Pancreas (tissue), 8 donors: ENCODE measurements around the gene ZNF175. TPM values are rescaled to one million over a fixed set of nuclear protein-coding genes. Genes with fewer than 3 reads are reported as not detected.

Experiments
- polyA plus RNA-seq, 2 donors: library from polyadenylated mRNA; stranded (reverse); fragments of 200-250 nt; gene quantifications; one replicate each; pipeline ENCODE4 v1.2.3, GENCODE V29; 2013
- total RNA-seq, 6 donors: library from RNA; stranded (reverse); fragmentation: NEBNext Ultra II Directional in 4 of 6; extraction: Animal tissue kit (Norgen Biotek cat#: 25700) in 4 of 6; gene quantifications; one replicate each; pipeline versions ENCODE4 v1.2.1 to v1.2.4, GENCODE V29; 2021 to 2023
- donor health status: healthy with polysubstance abuse.
- donor health status: DM: no; HTN: no; CAD: no; lungs with moderate emphysema.
- donor health status: DM: no; HTN: no; CAD: no.
- donor health status: Bipolar disorder and iron deficiency.
- donor health status: DM: yes; HTN: yes; CAD: no.
- donor health status: DM: no; HTN: no; CAD: no.
- donor health status: DM: no; HTN: no; CAD: no.
- donor health status: DM: yes; HTN: yes; CAD: no.

The ZNF175 gene
- total and polyA plus RNA-seq, 8 donors = 2.0 to 8.0 (median 4.3) TPM

Other genes with a start within 250 kb of the ZNF175 start
- 1 to 10 TPM in 1 of 6 donors, under 1 TPM in 4, not detected in 1; 0.16 to 1.1 (median 0.35) TPM for gene VSIG10L, start 229.1 kb upstream of the ZNF175 start, total RNA-seq
- under 1 TPM; 0.94 to 0.99 TPM for gene VSIG10L, start 229.1 kb upstream of the ZNF175 start, polyA plus RNA-seq
- gene ETFB, start 204.9 kb upstream of the ZNF175 start, total RNA-seq = 10 to 100 TPM; 34.0 to 50.2 (median 45.0) TPM
- gene ETFB, start 204.9 kb upstream of the ZNF175 start, polyA plus RNA-seq = 10 to 100 TPM; 56.3 to 77.4 TPM
- 1 to 10 TPM in 1 of 6 donors, under 1 TPM in 4, not detected in 1; 0.46 to 1.5 (median 0.61) TPM for gene CLDND2, start 202.3 kb upstream of the ZNF175 start, total RNA-seq
- 1 to 10 TPM; 4.3 to 7.7 TPM for gene CLDND2, start 202.3 kb upstream of the ZNF175 start, polyA plus RNA-seq
- 1 to 10 TPM in 3 of 6 donors, under 1 TPM in 1, not detected in 2; 0.98 to 2.1 (median 1.3) TPM for gene NKG7, start 198.6 kb upstream of the ZNF175 start, total RNA-seq
- under 1 TPM; 0.56 to 0.80 TPM for gene NKG7, start 198.6 kb upstream of the ZNF175 start, polyA plus RNA-seq
- not detected for gene LIM2, start 183.3 kb upstream of the ZNF175 start, total RNA-seq
- gene LIM2, start 183.3 kb upstream of the ZNF175 start, polyA plus RNA-seq = not detected
- not detected for gene C19orf84, start 180.7 kb upstream of the ZNF175 start, total RNA-seq
- not detected for gene C19orf84, start 180.7 kb upstream of the ZNF175 start, polyA plus RNA-seq
- gene SIGLEC10, start 153.6 kb upstream of the ZNF175 start, total RNA-seq = 10 to 100 TPM in 1 of 6 donors, 1 to 10 TPM in 3, under 1 TPM in 2; 0.08 to 10.1 (median 2.8) TPM
- under 1 TPM; 0.52 to 0.53 TPM for gene SIGLEC10, start 153.6 kb upstream of the ZNF175 start, polyA plus RNA-seq
- 1 to 10 TPM in 1 of 6 donors, under 1 TPM in 3, not detected in 2; 0.12 to 3.8 (median 0.23) TPM for gene SIGLEC8, start 112.8 kb upstream of the ZNF175 start, total RNA-seq
- under 1 TPM; 0.07 to 0.19 TPM for gene SIGLEC8, start 112.8 kb upstream of the ZNF175 start, polyA plus RNA-seq
- not detected for gene CEACAM18, start 92.7 kb upstream of the ZNF175 start, total RNA-seq
- gene CEACAM18, start 92.7 kb upstream of the ZNF175 start, polyA plus RNA-seq = not detected
- gene SIGLEC12, start 69.5 kb upstream of the ZNF175 start, total RNA-seq = under 1 TPM in 3 of 6 donors, not detected in 3; 0.12 to 0.19 (median 0.14) TPM
- not detected for gene SIGLEC12, start 69.5 kb upstream of the ZNF175 start, polyA plus RNA-seq
- gene SIGLEC6, start 39.6 kb upstream of the ZNF175 start, total RNA-seq = under 1 TPM in 3 of 6 donors, not detected in 3; 0.16 to 0.67 (median 0.31) TPM
- under 1 TPM in 1 of 2 donors, not detected in 1; 0.21 TPM for gene SIGLEC6, start 39.6 kb upstream of the ZNF175 start, polyA plus RNA-seq
- under 1 TPM in 1 of 6 donors, not detected in 5; 0.37 TPM for gene SIGLEC5, start 59.1 kb downstream of the ZNF175 start, total RNA-seq
- gene SIGLEC5, start 59.1 kb downstream of the ZNF175 start, polyA plus RNA-seq = under 1 TPM; 0.05 to 0.11 TPM
- 1 to 10 TPM in 4 of 6 donors, under 1 TPM in 1, not detected in 1; 0.37 to 5.0 (median 1.6) TPM for gene SIGLEC14, start 75.5 kb downstream of the ZNF175 start, total RNA-seq
- under 1 TPM; 0.12 to 0.27 TPM for gene SIGLEC14, start 75.5 kb downstream of the ZNF175 start, polyA plus RNA-seq
- gene SPACA6, start 122.0 kb downstream of the ZNF175 start, total RNA-seq = 10 to 100 TPM in 1 of 6 donors, 1 to 10 TPM in 5; 3.8 to 12.4 (median 5.9) TPM
- gene SPACA6, start 122.0 kb downstream of the ZNF175 start, polyA plus RNA-seq = 10 to 100 TPM; 27.2 to 29.4 TPM
- gene HAS1, start 152.7 kb downstream of the ZNF175 start, total RNA-seq = under 1 TPM in 4 of 6 donors, not detected in 2; 0.06 to 0.58 (median 0.36) TPM
- gene HAS1, start 152.7 kb downstream of the ZNF175 start, polyA plus RNA-seq = 1 to 10 TPM in 1 of 2 donors, under 1 TPM in 1; 0.54 to 1.3 TPM
- gene FPR1, start 180.6 kb downstream of the ZNF175 start, total RNA-seq = 1 to 10 TPM in 4 of 6 donors, under 1 TPM in 2; 0.37 to 6.8 (median 2.4) TPM
- gene FPR1, start 180.6 kb downstream of the ZNF175 start, polyA plus RNA-seq = under 1 TPM; 0.57 to 0.73 TPM
- 1 to 10 TPM in 1 of 6 donors, under 1 TPM in 3, not detected in 2; 0.25 to 1.3 (median 0.69) TPM for gene FPR2, start 189.9 kb downstream of the ZNF175 start, total RNA-seq
- gene FPR2, start 189.9 kb downstream of the ZNF175 start, polyA plus RNA-seq = under 1 TPM in 1 of 2 donors, not detected in 1; 0.14 TPM
- 10 to 100 TPM in 1 of 6 donors, 1 to 10 TPM in 2, under 1 TPM in 3; 0.32 to 10.4 (median 1.4) TPM for gene FPR3, start 223.9 kb downstream of the ZNF175 start, total RNA-seq
- gene FPR3, start 223.9 kb downstream of the ZNF175 start, polyA plus RNA-seq = under 1 TPM; 0.42 to 0.61 TPM